GM04504 (cell line): ENCODE data around the gene ARHGAP9.
"Not testable (repeated sequence)": the region's sequence is repeated elsewhere in the genome, so short reads cannot be mapped to it uniquely, and the experiment has no call there.

Experiments used
- DNase-seq: peaks from one replicate; pipeline ENCODE4 v3.0.0-alpha.2; 2012; ENCODE audit warnings: low read depth

Gene ARHGAP9

GRCh38 chr12:57479376-57480115 lies at the start of gene ARHGAP9:
Gene ARHGAP9, minus strand, starts transcription at chr12:57479866. Its CDS starts 460 bp downstream, at chr12:57479406.
- no peak for DNase-seq

GRCh38 chr12:57528831-57529555 lies 49.3 kb upstream of the ARHGAP9 start:
- no peak for DNase-seq

- no peak for DNase-seq
These were observed 48.5 kb upstream of the ARHGAP9 start for GRCh38 chr12:57528176-57528575.

GRCh38 chr12:57527184-57527583 lies 47.5 kb upstream of the ARHGAP9 start:
- DNase-seq: no peak

GRCh38 chr12:57526477-57527126 lies 46.9 kb upstream of the ARHGAP9 start:
- DNase-seq: no peak

GRCh38 chr12:57525615-57526383 lies 46.1 kb upstream of the ARHGAP9 start:
- DNase-seq: no peak

- DNase-seq: no peak
These were observed 45.3 kb upstream of the ARHGAP9 start for GRCh38 chr12:57524814-57525614.

- DNase-seq: no peak
These were observed 44.3 kb upstream of the ARHGAP9 start for GRCh38 chr12:57523706-57524614.

- DNase-seq: no peak
These were observed 43.4 kb upstream of the ARHGAP9 start for GRCh38 chr12:57522887-57523705.

- peak; percentile 91 for DNase-seq
These were observed 42.6 kb upstream of the ARHGAP9 start, which contains the start of gene MBD6 for GRCh38 chr12:57522011-57522886. Gene MBD6, plus strand, starts transcription at chr12:57522824. Its CDS starts 1,480 bp downstream, at chr12:57524304.

- no peak for DNase-seq
These were observed 41.9 kb upstream of the ARHGAP9 start for GRCh38 chr12:57521525-57522010.

- DNase-seq: peak; percentile 98
These were observed 40.6 kb upstream of the ARHGAP9 start, which contains the start of gene DDIT3 for GRCh38 chr12:57520053-57520818. Gene DDIT3, minus strand, starts transcription at chr12:57520514. Its CDS starts 3,108 bp downstream, at chr12:57517406.

GRCh38 chr12:57519796-57520052 lies 40.1 kb upstream of the ARHGAP9 start:
- DNase-seq: no peak

GRCh38 chr12:57518920-57519795 lies 39.5 kb upstream of the ARHGAP9 start:
- DNase-seq: no peak

GRCh38 chr12:57518176-57518919 lies 38.7 kb upstream of the ARHGAP9 start:
- no peak for DNase-seq

GRCh38 chr12:57517718-57518117 lies 38.1 kb upstream of the ARHGAP9 start:
- not testable (repeated sequence) for DNase-seq
